Gastroesophageal sphincter (tissue), 4 donors: Measurements from ENCODE around the gene SNRPA1. TPM values are rescaled to one million over a fixed set of nuclear protein-coding genes. Genes with fewer than 3 reads are reported as not detected.
A peak's percentile ranks its signal among the peaks of the same experiment; 100 is the strongest.

Source experiments
- ATAC-seq: fragments of 150-250 bp; one replicate; pipeline ENCODE4 v1.9.1; 2016; ENCODE audit warnings: mild to moderate bottlenecking, moderate library complexity
- H3K27ac ChIP-seq, 4 donors: fragments of 200-600 bp; sonication (generic) in 3 of 4; 1 replicate in 3 of 4; 2 replicates in 1 of 4; pipeline ENCODE4 v1.5.1; 2016 to 2019
- H3K27me3 ChIP-seq: fragments of 200-600 bp; sonication (generic); one replicate; pipeline ENCODE4 v1.5.1; 2019
- H3K36me3 ChIP-seq, 2 donors: fragments of 200-600 bp; sonication (generic); one replicate each; pipeline ENCODE4 v1.5.1; 2019; ENCODE audit warnings: control low read depth in 1 of 2
- H3K4me1 ChIP-seq, 3 donors: fragments of 200-600 bp; sonication (generic); 1 replicate in 2 of 3; 2 replicates in 1 of 3; pipeline ENCODE4 v1.5.1; 2016 to 2019; ENCODE audit warnings: control low read depth in 2 of 3
- H3K4me3 ChIP-seq, 2 donors: fragments of 200-600 bp; sonication (generic); one replicate each; pipeline ENCODE4 v1.5.1; 2019; ENCODE audit warnings: mild to moderate bottlenecking in 1 of 2, moderate library complexity in 1 of 2
- H3K9me3 ChIP-seq, 3 donors: fragments of 200-600 bp; sonication (generic); one replicate each; pipeline ENCODE4 v1.5.1; 2017 to 2019; ENCODE audit warnings: control low read depth in 2 of 3
- EP300 ChIP-seq: sonication (generic); formaldehyde crosslinking; IDR thresholded peaks from one replicate; pipeline ENCODE4 v1.6.1; 2017; ENCODE audit warnings: antibody characterized with exemption, mild to moderate bottlenecking
- POLR2A ChIP-seq, 2 donors: fragments of 450-650 bp; IDR thresholded peaks; one replicate each; pipeline ENCODE4 v1.6.1; 2017; ENCODE audit warnings: antibody characterized with exemption in 2 of 2, mild to moderate bottlenecking in 2 of 2, moderate library complexity in 1 of 2
- POLR2AphosphoS5 ChIP-seq: sonication (generic); formaldehyde crosslinking; IDR thresholded peaks from one replicate; pipeline ENCODE4 v1.6.1; 2017; ENCODE audit warnings: antibody characterized with exemption
- WGBS, 2 donors: methylation state at CpG; one replicate each; pipeline ENCODE4 v1.1.5; 2018; ENCODE audit warnings: low coverage in 1 of 2; 5-methylcytosine and 5-hydroxymethylcytosine counted together
- total RNA-seq, 4 donors: library from RNA; depleted of rRNA; stranded (reverse); fragments of >200 nt; gene quantifications; one replicate each; pipeline ENCODE4 v1.1.0, GENCODE V29; 2016
- TF ChIP-seq, protein P1 (sequence below), 4 experiments: fragments of 200-600 bp in 2 of 4; fragments of 450-650 bp in 2 of 4; sonication (generic) in 1 of 4; IDR thresholded peaks; one replicate each; pipeline ENCODE4 v1.5.1; 2017 to 2019; ENCODE audit warnings: antibody characterized with exemption in 4 of 4, mild to moderate bottlenecking in 2 of 4, moderate library complexity in 2 of 4

Gene SNRPA1
- total RNA-seq, 4 donors from 2014 or later = 22.5 to 39.5 (median 27.7) TPM

DNA sequence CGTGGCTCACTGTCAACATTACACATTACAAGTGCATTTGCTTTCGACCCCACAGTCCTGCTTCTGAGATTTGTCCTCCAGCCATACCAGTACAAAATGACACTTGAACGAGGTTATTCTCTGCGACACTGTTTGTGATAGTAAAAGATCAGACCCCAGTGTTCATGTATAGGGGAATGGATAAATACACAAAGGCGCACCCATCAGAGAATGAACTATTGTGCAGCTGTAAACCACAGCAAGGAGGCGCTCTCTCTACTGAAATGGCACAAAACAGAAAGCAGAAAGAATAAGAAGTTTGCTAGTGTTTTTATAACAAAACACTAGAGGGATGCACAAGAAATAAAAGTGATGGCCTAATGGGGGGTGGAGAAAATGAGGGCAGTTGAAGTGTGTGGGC is 38.3 kb downstream of the SNRPA1 start:
- no peaks in the 10 kb centered on the region for H3K36me3 ChIP-seq
- no peak overlapping the region for H3K4me3 ChIP-seq
- TF ChIP-seq POLR2AphosphoS5 = no peak
- no peak for TF ChIP-seq POLR2A (IDR thresholded peaks at IDR 0.05)
- H3K4me1 ChIP-seq = peaks cover 0 to 16% (median 5%) of the 10 kb centered on the region in 3 donors
- H3K9me3 ChIP-seq = no peaks in the 10 kb centered on the region
- H3K27ac ChIP-seq = no peak overlapping the region
- H3K27me3 ChIP-seq = no peaks in the 10 kb centered on the region
- ATAC-seq = no peak
- 71 to 86% methylated on average over 6 of the region's 6 CpGs for WGBS, 2 donors

DNA sequence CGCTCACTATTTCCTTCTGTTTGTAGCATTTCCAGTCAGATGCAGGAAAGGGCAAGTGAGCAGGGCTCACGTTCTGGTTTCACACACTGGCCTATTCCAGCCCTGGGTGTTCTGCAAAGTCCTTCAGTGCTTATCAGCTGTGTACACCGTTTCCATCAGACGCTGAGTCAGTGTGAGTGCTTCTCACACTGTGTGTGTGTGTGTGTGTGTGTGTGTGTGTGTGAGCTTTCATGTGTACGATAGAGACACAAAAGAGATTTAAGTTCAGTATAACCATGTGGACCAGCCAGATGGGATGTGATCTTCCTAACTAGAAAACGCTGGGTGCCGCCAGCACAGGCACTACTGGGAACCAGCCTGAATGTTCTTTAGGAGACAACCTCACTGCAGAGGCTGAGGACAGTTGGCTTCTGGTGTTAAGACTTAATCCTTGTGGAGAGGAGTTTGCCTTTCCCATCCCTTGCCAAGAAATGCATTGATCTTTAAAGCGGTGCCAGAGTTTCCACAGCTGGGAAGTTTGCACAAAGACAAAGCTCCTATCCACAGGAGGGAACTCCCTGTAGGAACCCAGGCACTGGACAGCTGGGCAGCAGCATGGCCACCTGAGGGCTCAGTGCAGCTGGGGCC is 39.3 kb downstream of the SNRPA1 start:
- Histone ChIP-seq H3K4me1 (peaks cover 0 to 18% (median 5%) of the 10 kb centered on the region in 3 donors), H3K9me3 (no peaks in the 10 kb centered on the region), H3K36me3 (no peaks in the 10 kb centered on the region), H3K27ac (no peak overlapping the region), H3K4me3 (no peak overlapping the region), H3K27me3 (no peaks in the 10 kb centered on the region)
- no peak for TF ChIP-seq POLR2A (IDR thresholded peaks at IDR 0.05)
- no peak for TF ChIP-seq EP300
- no peak for ATAC-seq
- WGBS, 2 donors = 19 to 77% methylated on average over 3 to 4 of the region's 8 CpGs

DNA sequence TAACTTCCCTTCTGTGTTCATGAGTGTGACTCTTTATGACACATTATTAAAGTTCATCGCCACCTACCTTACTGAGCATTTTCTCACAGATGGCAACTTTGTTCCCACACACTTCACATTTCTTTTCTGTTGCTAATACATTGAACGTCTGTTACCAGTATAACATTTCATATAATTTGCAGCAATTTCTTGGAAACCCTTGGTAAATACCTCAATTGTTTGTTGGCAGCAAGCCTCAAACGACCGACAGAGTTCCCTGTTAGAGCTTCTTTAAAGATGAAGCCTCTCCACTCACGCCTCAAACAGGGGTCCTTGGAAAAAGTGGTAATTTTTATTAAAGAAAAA is 40.0 kb downstream of the SNRPA1 start:
- H3K36me3 ChIP-seq = no peaks in the 10 kb centered on the region
- peaks cover 0 to 25% (median 5%) of the 10 kb centered on the region in 3 donors for H3K4me1 ChIP-seq
- 70 to 80% methylated on average over 5 of the region's 5 CpGs for WGBS, 2 donors
- no peak for ATAC-seq
- H3K9me3 ChIP-seq = no peaks in the 10 kb centered on the region
- no peaks in the 10 kb centered on the region for H3K27me3 ChIP-seq
- TF ChIP-seq POLR2A (IDR thresholded peaks at IDR 0.05) = no peak
- TF ChIP-seq EP300 = no peak
- TF ChIP-seq, protein P1, sequence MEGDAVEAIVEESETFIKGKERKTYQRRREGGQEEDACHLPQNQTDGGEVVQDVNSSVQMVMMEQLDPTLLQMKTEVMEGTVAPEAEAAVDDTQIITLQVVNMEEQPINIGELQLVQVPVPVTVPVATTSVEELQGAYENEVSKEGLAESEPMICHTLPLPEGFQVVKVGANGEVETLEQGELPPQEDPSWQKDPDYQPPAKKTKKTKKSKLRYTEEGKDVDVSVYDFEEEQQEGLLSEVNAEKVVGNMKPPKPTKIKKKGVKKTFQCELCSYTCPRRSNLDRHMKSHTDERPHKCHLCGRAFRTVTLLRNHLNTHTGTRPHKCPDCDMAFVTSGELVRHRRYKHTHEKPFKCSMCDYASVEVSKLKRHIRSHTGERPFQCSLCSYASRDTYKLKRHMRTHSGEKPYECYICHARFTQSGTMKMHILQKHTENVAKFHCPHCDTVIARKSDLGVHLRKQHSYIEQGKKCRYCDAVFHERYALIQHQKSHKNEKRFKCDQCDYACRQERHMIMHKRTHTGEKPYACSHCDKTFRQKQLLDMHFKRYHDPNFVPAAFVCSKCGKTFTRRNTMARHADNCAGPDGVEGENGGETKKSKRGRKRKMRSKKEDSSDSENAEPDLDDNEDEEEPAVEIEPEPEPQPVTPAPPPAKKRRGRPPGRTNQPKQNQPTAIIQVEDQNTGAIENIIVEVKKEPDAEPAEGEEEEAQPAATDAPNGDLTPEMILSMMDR (IDR thresholded peaks at IDR 0.05) = no peak
- no peak for TF ChIP-seq POLR2AphosphoS5
- no peak overlapping the region for H3K27ac ChIP-seq
- H3K4me3 ChIP-seq = no peak overlapping the region

DNA sequence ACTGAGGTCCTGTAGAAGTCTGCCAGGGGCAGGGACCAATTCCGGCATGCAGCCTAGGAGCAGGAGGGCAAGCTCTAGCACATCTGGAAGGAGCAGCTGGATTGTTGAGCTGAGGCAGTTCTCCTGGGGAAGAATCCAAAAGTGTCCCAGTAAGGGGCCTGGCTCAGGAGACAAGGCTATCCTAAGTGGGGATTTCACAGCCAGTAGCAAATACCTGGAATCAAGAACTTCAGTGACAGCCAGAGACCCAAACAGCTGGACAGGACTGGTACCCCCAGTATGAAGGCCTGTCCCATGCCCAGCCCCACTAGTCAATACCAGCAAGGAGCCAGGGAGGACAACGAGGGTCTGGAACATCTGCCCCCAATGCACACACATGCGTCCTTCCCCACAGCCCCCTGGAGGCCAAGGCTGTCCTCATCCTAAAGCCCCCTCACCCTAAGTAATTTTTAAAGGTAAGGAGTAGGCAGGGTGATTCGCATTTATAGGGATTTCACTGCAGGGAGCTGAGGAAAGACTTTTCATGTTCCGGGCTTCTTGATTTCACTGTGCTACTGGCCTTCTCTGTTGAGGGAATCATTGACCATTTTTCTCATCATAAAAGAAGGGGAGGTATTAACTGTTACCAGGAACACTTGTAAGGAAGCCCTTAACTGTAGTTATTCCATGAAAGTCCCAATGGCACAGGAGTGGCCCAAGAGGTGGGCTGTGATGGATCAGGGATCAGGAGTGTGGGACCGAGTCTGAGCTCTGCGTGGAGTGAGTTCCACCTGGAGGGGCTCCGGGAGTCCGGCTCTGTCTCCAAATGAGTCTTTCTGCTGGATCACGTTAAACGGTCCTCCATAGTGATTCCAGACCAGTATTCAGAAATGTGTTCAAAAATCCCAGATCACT is 40.6 kb downstream of the SNRPA1 start:
- Histone ChIP-seq H3K27ac (no peak overlapping the region), H3K4me3 (no peak overlapping the region), H3K27me3 (no peaks in the 10 kb centered on the region), H3K36me3 (no peaks in the 10 kb centered on the region), H3K9me3 (no peaks in the 10 kb centered on the region), H3K4me1 (peaks cover 0 to 32% (median 12%) of the 10 kb centered on the region in 3 donors)
- no peak for ATAC-seq
- no peak for TF ChIP-seq EP300
- WGBS, 2 donors = 73 to 78% methylated on average over 4 to 11 of the region's 11 CpGs

DNA sequence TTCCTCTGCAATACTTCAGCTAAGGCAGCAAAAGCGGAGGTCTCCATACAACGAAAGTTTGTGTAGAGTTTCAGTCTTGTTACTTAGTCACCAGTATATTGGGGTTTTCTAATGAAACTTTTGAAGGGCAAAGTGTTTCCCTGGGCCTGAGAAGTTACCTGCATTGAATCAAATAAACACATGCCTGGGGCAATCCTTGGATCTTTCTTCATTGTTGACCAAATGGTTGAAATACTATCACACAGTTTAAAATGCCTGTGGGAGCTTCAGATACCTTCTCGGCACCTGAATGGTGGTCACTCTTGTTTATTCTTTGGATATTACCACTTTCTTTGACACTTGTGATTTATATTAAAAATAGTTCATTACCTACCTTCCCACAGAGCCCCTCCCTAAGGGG is 42.2 kb downstream of the SNRPA1 start:
- 23 to 39% methylated on average over 2 to 3 of the region's 3 CpGs for WGBS, 2 donors
- no peak for ATAC-seq
- no peak for TF ChIP-seq POLR2A (IDR thresholded peaks at IDR 0.05)
- no peak for TF ChIP-seq EP300
- no peak for TF ChIP-seq POLR2AphosphoS5
- TF ChIP-seq, protein P1 (IDR thresholded peaks at IDR 0.05) = no peak
- Histone ChIP-seq H3K27ac (peak overlapping the region; percentile 12 to 98 (median 94)), H3K4me3 (peak overlapping the region; percentile 43 to 85), H3K4me1 (peaks cover 0 to 42% (median 12%) of the 10 kb centered on the region in 3 donors), H3K36me3 (peaks cover 0 to 7% of the 10 kb centered on the region in 2 donors), H3K9me3 (no peaks in the 10 kb centered on the region), H3K27me3 (no peaks in the 10 kb centered on the region)

DNA sequence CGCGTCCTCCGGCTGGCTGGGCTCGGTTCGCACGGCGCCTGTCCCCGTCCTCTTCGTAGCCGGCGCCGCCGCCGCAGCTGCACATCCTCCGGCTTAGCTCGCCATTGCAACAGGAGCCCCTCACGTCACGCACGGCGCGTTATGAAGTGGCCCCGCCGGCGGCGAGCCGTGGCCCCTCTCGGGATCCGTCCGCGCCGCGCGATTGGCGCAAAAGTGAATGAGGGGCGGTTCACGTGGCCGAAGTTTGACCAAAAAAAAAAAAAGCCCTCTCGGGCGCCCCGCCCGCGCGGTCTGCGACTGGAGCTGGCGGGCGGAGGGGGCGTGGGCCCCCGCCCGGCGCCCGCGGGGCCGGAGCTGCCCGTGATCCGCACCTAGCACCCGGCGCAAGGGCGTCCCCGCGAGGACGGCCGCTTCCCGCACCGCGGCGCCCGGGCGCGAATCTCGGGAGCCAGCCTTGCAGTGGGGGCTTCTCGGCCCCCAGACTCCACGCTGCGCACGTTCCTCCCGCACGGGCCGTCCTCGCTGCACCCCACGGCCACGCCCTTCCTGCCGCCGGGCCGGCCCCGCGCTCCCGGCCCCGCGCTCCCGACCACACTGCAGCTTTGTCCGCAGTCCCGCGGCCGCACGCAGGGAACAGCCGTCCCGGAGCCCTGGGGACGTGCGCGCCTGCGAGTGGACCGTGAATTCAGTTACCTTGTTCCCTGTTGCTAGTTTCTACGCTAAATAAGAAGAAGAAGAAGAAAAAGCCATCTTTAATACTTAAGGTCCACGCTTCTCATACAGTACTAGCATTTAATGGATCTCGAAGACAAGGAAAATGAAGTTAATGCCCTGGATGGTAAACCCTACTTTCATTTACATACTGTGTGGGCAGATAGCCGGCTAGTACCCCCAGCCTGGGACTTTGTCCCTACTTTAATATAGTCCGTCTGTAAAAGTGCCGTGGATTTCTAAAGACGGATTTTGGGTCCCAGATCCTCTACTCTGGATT is 42.9 kb downstream of the SNRPA1 start, which contains the start of gene CHSY1:
Gene CHSY1 (minus strand): TSS at position 219 of the 991 bp plus-strand sequence. CDS start 592 bp downstream, outside the sequence.
- H3K4me1 ChIP-seq = peaks cover 0 to 49% (median 15%) of the 10 kb centered on the region in 3 donors
- H3K4me3 ChIP-seq = peak within 1 kb of the TSS; percentile 85 to 98

More for the DNA sequence above, 42.9 kb downstream of the SNRPA1 start, which contains the start of gene CHSY1:
- peaks cover 0 to 7% of the 10 kb centered on the region in 2 donors for H3K36me3 ChIP-seq
- 0 to 6% methylated on average over 6 of the region's 108 CpGs for WGBS, 2 donors
- H3K27me3 ChIP-seq = no peaks in the 10 kb centered on the region
- TF ChIP-seq POLR2AphosphoS5 = peak; percentile 99
- no peak for TF ChIP-seq EP300
- TF ChIP-seq POLR2A (IDR thresholded peaks at IDR 0.05) = peak; percentile 91 to 97
- TF ChIP-seq, protein P1 (IDR thresholded peaks at IDR 0.05) = peak in 3 of 4 experiments; percentile 32 to 56 (median 36)
- no peaks in the 10 kb centered on the region for H3K9me3 ChIP-seq
- peak; percentile 89 for ATAC-seq
- H3K27ac ChIP-seq = peak within 1 kb of the TSS; percentile 73 to 98 (median 94)
